ENCODE measurements around the gene TAF13.

DNA sequence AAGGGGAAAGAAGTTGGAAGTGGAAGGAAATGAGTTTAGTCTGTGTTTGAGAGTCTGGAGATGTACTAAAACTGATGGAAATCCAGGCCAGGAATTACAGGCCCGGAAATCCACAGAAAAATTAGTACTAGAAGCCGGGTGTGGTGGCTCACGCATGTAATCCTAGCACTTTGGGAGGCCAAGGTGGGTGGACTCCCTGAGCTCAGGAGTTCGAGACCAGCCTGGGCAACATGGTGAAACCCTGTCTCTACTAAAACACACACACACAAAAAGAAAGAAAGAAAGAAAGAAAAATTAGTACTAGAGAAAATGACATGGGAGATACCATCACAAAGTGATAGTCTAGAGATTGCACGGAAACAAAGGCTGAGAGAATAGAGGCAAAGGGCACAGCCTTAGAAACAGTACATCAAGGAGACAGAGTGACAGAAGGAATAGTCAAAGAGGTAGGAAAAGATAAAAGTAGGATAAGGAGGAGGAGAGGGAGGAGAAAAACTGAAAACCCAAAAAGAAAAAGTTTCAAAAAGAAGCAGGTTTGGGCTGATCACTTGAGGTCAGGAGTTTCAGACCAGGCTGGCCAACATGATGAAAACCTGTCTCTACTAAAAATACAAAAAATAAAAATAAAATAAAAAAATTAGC lies 4.8 kb upstream of the TAF13 start:
- TF ChIP-seq, protein P1, sequence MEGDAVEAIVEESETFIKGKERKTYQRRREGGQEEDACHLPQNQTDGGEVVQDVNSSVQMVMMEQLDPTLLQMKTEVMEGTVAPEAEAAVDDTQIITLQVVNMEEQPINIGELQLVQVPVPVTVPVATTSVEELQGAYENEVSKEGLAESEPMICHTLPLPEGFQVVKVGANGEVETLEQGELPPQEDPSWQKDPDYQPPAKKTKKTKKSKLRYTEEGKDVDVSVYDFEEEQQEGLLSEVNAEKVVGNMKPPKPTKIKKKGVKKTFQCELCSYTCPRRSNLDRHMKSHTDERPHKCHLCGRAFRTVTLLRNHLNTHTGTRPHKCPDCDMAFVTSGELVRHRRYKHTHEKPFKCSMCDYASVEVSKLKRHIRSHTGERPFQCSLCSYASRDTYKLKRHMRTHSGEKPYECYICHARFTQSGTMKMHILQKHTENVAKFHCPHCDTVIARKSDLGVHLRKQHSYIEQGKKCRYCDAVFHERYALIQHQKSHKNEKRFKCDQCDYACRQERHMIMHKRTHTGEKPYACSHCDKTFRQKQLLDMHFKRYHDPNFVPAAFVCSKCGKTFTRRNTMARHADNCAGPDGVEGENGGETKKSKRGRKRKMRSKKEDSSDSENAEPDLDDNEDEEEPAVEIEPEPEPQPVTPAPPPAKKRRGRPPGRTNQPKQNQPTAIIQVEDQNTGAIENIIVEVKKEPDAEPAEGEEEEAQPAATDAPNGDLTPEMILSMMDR (IDR thresholded peaks at IDR 0.05): no peak
- TF ChIP-seq EZH2phosphoT487 (IDR thresholded peaks at IDR 0.05) (no peak), EZH2 (IDR thresholded peaks at IDR 0.05) (no peak)
